Measurements from ENCODE around the gene MLANA. TPM values are rescaled to one million over a fixed set of nuclear protein-coding genes. Genes with fewer than 3 reads are reported as not detected.

Gene MLANA
- total RNA-seq, 1 donor from 2014 or later = not detected

DNA sequence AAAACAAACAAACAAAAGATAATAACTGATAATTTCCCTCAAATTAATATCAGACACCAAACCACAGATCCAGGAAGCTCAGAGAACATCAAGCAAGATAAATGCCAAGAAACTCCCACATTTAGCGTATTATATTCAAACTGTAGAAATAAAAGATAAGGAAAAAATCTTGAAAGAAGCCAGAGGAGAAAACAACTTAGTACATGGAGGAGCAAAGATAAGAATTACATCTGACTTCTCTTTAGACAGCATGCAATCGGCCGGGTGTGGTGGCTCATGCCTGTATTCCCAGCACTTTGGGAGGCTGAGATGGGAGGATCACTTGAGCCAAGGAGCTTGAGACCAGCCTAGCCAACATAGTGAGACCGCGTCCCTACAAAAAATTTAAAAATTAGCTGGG, 17.2 kb upstream of the MLANA start:
- Histone ChIP-seq H3K27ac (no peak overlapping the region), H3K4me3 (no peak overlapping the region), H3K27me3 (no peaks in the 10 kb centered on the region), H3K4me1 (no peaks in the 10 kb centered on the region), H2AFZ (replicated peaks) (no peak overlapping the region), H3K9me3 (ENCODE audit: low read depth) (no peaks in the 10 kb centered on the region), H3F3A (ENCODE audit: low read depth) (no peaks in the 10 kb centered on the region), H3K9ac (no peak overlapping the region), H3K36me3 (no peaks in the 10 kb centered on the region), H4K20me1 (ENCODE audit: low read depth) (no peaks in the 10 kb centered on the region), H3K79me2 (ENCODE audit: low read depth) (no peaks in the 10 kb centered on the region), H3K4me2 (no peak overlapping the region)
- TF ChIP-seq EZH2phosphoT487 (IDR thresholded peaks at IDR 0.05) (no peak), EZH2 (IDR thresholded peaks at IDR 0.05) (no peak)
- Mint-ChIP-seq H3K9me3 (no peaks in the 10 kb centered on the region), H3K4me1 (no peaks in the 10 kb centered on the region), H3K27ac (no peak overlapping the region), H3K4me3 (no peak overlapping the region), H3K36me3 (no peaks in the 10 kb centered on the region), H3K27me3 (ENCODE audit: insufficient read depth, low read depth) (peaks cover 5% of the 10 kb centered on the region)
- no peak for DNase-seq (ENCODE audit: low spot score)

DNA sequence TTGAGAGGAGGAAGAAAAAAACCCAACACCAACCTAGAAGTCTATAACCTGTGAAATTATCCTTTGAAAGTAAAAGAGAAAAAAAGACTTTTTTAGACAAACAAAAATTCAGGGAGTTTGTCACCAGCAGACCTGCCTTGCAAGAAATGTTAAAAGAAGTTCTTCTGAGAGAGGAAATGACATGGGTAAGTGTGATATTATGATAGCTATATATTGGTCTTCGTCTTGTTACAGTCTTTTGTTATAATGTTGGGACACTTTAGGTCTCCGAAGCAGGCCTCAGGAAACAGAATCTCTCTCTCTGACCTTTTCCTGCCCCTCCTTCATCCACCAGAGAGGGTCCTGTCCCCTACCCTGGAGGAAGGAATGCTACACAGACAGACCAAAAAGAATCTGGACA, 16.6 kb upstream of the MLANA start:
- Mint-ChIP-seq H3K9me3 (no peaks in the 10 kb centered on the region), H3K36me3 (no peaks in the 10 kb centered on the region), H3K4me3 (no peak overlapping the region), H3K27ac (no peak overlapping the region), H3K27me3 (ENCODE audit: insufficient read depth, low read depth) (peaks cover 5% of the 10 kb centered on the region), H3K4me1 (no peaks in the 10 kb centered on the region)
- H3K27ac ChIP-seq = no peak overlapping the region
- no peak overlapping the region for H3K9ac ChIP-seq
- no peaks in the 10 kb centered on the region for H3K36me3 ChIP-seq
- TF ChIP-seq EZH2phosphoT487 (IDR thresholded peaks at IDR 0.05) (no peak), EZH2 (IDR thresholded peaks at IDR 0.05) (no peak)
- TF ChIP-seq, protein P1, sequence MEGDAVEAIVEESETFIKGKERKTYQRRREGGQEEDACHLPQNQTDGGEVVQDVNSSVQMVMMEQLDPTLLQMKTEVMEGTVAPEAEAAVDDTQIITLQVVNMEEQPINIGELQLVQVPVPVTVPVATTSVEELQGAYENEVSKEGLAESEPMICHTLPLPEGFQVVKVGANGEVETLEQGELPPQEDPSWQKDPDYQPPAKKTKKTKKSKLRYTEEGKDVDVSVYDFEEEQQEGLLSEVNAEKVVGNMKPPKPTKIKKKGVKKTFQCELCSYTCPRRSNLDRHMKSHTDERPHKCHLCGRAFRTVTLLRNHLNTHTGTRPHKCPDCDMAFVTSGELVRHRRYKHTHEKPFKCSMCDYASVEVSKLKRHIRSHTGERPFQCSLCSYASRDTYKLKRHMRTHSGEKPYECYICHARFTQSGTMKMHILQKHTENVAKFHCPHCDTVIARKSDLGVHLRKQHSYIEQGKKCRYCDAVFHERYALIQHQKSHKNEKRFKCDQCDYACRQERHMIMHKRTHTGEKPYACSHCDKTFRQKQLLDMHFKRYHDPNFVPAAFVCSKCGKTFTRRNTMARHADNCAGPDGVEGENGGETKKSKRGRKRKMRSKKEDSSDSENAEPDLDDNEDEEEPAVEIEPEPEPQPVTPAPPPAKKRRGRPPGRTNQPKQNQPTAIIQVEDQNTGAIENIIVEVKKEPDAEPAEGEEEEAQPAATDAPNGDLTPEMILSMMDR (IDR thresholded peaks at IDR 0.05) = no peak
- DNase-seq (ENCODE audit: low spot score) = no peak
- no peak overlapping the region for H2AFZ ChIP-seq (replicated peaks)
- no peaks in the 10 kb centered on the region for H3K9me3 ChIP-seq (ENCODE audit: low read depth)
- H4K20me1 ChIP-seq (ENCODE audit: low read depth) = no peaks in the 10 kb centered on the region
- no peaks in the 10 kb centered on the region for H3K4me1 ChIP-seq
- no peaks in the 10 kb centered on the region for H3F3A ChIP-seq (ENCODE audit: low read depth)
- no peaks in the 10 kb centered on the region for H3K79me2 ChIP-seq (ENCODE audit: low read depth)
- no peak overlapping the region for H3K4me2 ChIP-seq
- no peak overlapping the region for H3K4me3 ChIP-seq
- no peaks in the 10 kb centered on the region for H3K27me3 ChIP-seq

DNA sequence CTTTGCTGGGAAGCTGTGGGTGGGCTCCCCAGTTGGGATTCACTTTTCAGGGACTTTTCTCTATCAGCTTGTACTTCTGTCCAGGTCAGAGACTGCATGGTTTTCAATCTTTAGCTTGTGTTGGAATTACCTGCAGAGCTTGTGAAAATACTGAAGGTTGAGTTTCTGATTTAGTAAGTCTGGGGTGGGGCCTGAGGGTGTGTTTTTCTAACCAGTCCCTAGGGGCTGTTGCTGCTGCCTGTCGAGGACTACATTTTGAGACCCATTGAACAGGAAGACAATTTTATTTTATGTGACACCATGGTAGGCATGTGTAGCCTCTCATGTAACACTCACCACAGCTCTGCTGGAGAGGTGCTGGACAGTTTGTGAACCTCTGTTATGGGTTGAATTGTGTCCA, 14.7 kb upstream of the MLANA start:
- Histone ChIP-seq H3K27me3 (no peaks in the 10 kb centered on the region), H3K36me3 (no peaks in the 10 kb centered on the region), H4K20me1 (ENCODE audit: low read depth) (no peaks in the 10 kb centered on the region), H3K4me2 (no peak overlapping the region), H3K4me1 (no peaks in the 10 kb centered on the region), H2AFZ (replicated peaks) (no peak overlapping the region), H3K4me3 (no peak overlapping the region), H3K27ac (no peak overlapping the region), H3K9ac (no peak overlapping the region), H3K9me3 (ENCODE audit: low read depth) (no peaks in the 10 kb centered on the region), H3K79me2 (ENCODE audit: low read depth) (no peaks in the 10 kb centered on the region), H3F3A (ENCODE audit: low read depth) (no peaks in the 10 kb centered on the region)
- no peaks in the 10 kb centered on the region for H3K9me3 Mint-ChIP-seq
- H3K27ac Mint-ChIP-seq = no peak overlapping the region
- H3K4me3 Mint-ChIP-seq = no peak overlapping the region
- TF ChIP-seq EZH2phosphoT487 (IDR thresholded peaks at IDR 0.05) (no peak), EZH2 (IDR thresholded peaks at IDR 0.05) (no peak)
- TF ChIP-seq, protein P1 (IDR thresholded peaks at IDR 0.05) = no peak
- H3K27me3 Mint-ChIP-seq (ENCODE audit: insufficient read depth, low read depth) = peaks cover 5% of the 10 kb centered on the region
- no peaks in the 10 kb centered on the region for H3K4me1 Mint-ChIP-seq
- H3K36me3 Mint-ChIP-seq = no peaks in the 10 kb centered on the region
- DNase-seq (ENCODE audit: low spot score) = no peak

DNA sequence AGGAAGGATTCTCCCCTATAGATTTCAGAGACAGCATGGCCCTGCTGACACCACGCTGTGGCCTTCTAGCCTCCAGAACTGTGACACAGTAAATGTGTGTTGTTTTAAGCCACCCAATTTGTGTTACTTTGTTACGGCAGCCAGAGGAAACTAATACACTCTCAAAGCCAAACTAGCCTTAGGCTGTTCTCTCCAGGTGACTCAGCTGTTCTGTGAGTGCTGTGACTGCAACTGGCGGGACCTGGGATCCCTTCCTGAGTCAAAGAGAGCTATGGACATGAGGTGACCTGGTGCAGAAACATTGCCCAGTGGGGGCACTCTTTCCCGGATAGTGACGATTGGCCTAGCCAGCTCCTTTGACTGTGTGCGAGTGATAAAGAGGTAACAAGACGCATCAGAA, 14.0 kb upstream of the MLANA start:
- no peaks in the 10 kb centered on the region for H3K4me1 Mint-ChIP-seq
- H3K4me3 Mint-ChIP-seq = no peak overlapping the region
- H3K9ac ChIP-seq = no peak overlapping the region
- no peak overlapping the region for H3K4me2 ChIP-seq
- no peaks in the 10 kb centered on the region for H3K27me3 ChIP-seq
- DNase-seq (ENCODE audit: low spot score) = no peak
- H3K36me3 ChIP-seq = no peaks in the 10 kb centered on the region
- H4K20me1 ChIP-seq (ENCODE audit: low read depth) = no peaks in the 10 kb centered on the region
- no peaks in the 10 kb centered on the region for H3K36me3 Mint-ChIP-seq
- TF ChIP-seq EZH2 (IDR thresholded peaks at IDR 0.05) (no peak), EZH2phosphoT487 (IDR thresholded peaks at IDR 0.05) (no peak)
- TF ChIP-seq, protein P1 (IDR thresholded peaks at IDR 0.05) = no peak
- no peaks in the 10 kb centered on the region for H3K79me2 ChIP-seq (ENCODE audit: low read depth)
- H3K27ac ChIP-seq = no peak overlapping the region
- no peaks in the 10 kb centered on the region for H3K4me1 ChIP-seq
- H3K27ac Mint-ChIP-seq = no peak overlapping the region
- H3K27me3 Mint-ChIP-seq (ENCODE audit: insufficient read depth, low read depth) = peaks cover 5% of the 10 kb centered on the region
- H3K9me3 ChIP-seq (ENCODE audit: low read depth) = no peaks in the 10 kb centered on the region
- H3K4me3 ChIP-seq = no peak overlapping the region
- no peaks in the 10 kb centered on the region for H3K9me3 Mint-ChIP-seq
- no peak overlapping the region for H2AFZ ChIP-seq (replicated peaks)
- no peaks in the 10 kb centered on the region for H3F3A ChIP-seq (ENCODE audit: low read depth)

Data from neural progenitor cell (in vitro differentiated cells).